ENCODE data around the gene OSBP2. TPM values are rescaled to one million over a fixed set of nuclear protein-coding genes. Genes with fewer than 3 reads are reported as not detected.

The OSBP2 gene
- polyA plus RNA-seq, 1 donor (not counting 4 experiments of a cell fraction or from before 2014, with no cell fraction given), result 3.0 TPM

- Histone ChIP-seq H3K27me3 (ENCODE audit: control insufficient read depth, extremely low read depth, insufficient read depth, low read length) (no peaks in the 10 kb centered on the region), H3K36me3 (ENCODE audit: control insufficient read depth in 2 of 2, extremely low read depth in 1 of 2, insufficient read depth in 2 of 2, low read length in 2 of 2) (peaks cover 0 to 15% of the 10 kb centered on the region in 2 experiments), H3K9ac (ENCODE audit: control insufficient read depth, extremely low read depth, insufficient read depth, low read length) (no peak overlapping the region), H4K20me1 (ENCODE audit: control insufficient read depth, extremely low read depth, insufficient read depth, low read length) (no peaks in the 10 kb centered on the region), H3K9me1 (ENCODE audit: control insufficient read depth, extremely low read depth, insufficient read depth, low read length) (no peaks in the 10 kb centered on the region), H2AFZ (ENCODE audit: control insufficient read depth, low read length) (no peak overlapping the region), H3K4me2 (ENCODE audit: control insufficient read depth, extremely low read depth, insufficient read depth, low read depth, low read length) (no peak overlapping the region), H3K4me3 (ENCODE audit: control insufficient read depth in 2 of 3, extremely low read depth in 1 of 3, insufficient read depth in 2 of 3, low read depth in 1 of 3, low read length in 3 of 3) (no peak overlapping the region), H3K4me1 (ENCODE audit: control insufficient read depth, extremely low read depth, insufficient read depth, low read length) (peaks cover 3% of the 10 kb centered on the region), H3K9me3 (ENCODE audit: control insufficient read depth, low read depth, low read length) (no peaks in the 10 kb centered on the region), H3K79me2 (ENCODE audit: control insufficient read depth, insufficient read depth, low read length) (no peaks in the 10 kb centered on the region), H3K27ac (ENCODE audit: control insufficient read depth, insufficient read depth, low read length) (no peak overlapping the region)
- dilution Hi-C loops (cut with MboI; ENCODE audit: extremely low pct_ligation_motif_present, low sequenced_read_pairs), result no loop called here
- no peak for DNase-seq (ENCODE audit: low read depth, low spot score)
- TF ChIP-seq EZH2 (IDR thresholded peaks at IDR 0.05; ENCODE audit: low read length) (no peak), CTCF (optimal IDR thresholded peaks at IDR 0.05 in 1 of 3, IDR thresholded peaks at IDR 0.05 in 1 of 3, conservative IDR thresholded peaks at IDR 0.05 in 1 of 3; ENCODE audit: extremely low read depth in 1 of 3, insufficient read depth in 2 of 3, low read length in 3 of 3) (no peak)
- FAIRE-seq, result no peak
Measured at GRCh38 chr22:30873661-30874060, 179.0 kb downstream of the OSBP2 start.

GRCh38 chr22:30874431-30875370 lies 180.0 kb downstream of the OSBP2 start:
- DNase-seq (ENCODE audit: low read depth, low spot score) (no peak), FAIRE-seq (no peak)
- dilution Hi-C loops (cut with MboI; ENCODE audit: extremely low pct_ligation_motif_present, low sequenced_read_pairs), result no loop called here
- H3K4me3 ChIP-seq (ENCODE audit: control insufficient read depth in 2 of 3, extremely low read depth in 1 of 3, insufficient read depth in 2 of 3, low read depth in 1 of 3, low read length in 3 of 3), result no peak overlapping the region
- no peaks in the 10 kb centered on the region for H3K79me2 ChIP-seq (ENCODE audit: control insufficient read depth, insufficient read depth, low read length)
- no peak overlapping the region for H3K27ac ChIP-seq (ENCODE audit: control insufficient read depth, insufficient read depth, low read length)
- no peaks in the 10 kb centered on the region for H4K20me1 ChIP-seq (ENCODE audit: control insufficient read depth, extremely low read depth, insufficient read depth, low read length)
- TF ChIP-seq EZH2 (IDR thresholded peaks at IDR 0.05; ENCODE audit: low read length) (no peak), CTCF (optimal IDR thresholded peaks at IDR 0.05 in 1 of 3, IDR thresholded peaks at IDR 0.05 in 1 of 3, conservative IDR thresholded peaks at IDR 0.05 in 1 of 3; ENCODE audit: extremely low read depth in 1 of 3, insufficient read depth in 2 of 3, low read length in 3 of 3) (no peak)
- H3K9me3 ChIP-seq (ENCODE audit: control insufficient read depth, low read depth, low read length), result no peaks in the 10 kb centered on the region
- H2AFZ ChIP-seq (ENCODE audit: control insufficient read depth, low read length), result no peak overlapping the region
- no peak overlapping the region for H3K9ac ChIP-seq (ENCODE audit: control insufficient read depth, extremely low read depth, insufficient read depth, low read length)
- H3K4me1 ChIP-seq (ENCODE audit: control insufficient read depth, extremely low read depth, insufficient read depth, low read length), result peaks cover 3% of the 10 kb centered on the region
- peaks cover 0 to 15% of the 10 kb centered on the region in 2 experiments for H3K36me3 ChIP-seq (ENCODE audit: control insufficient read depth in 2 of 2, extremely low read depth in 1 of 2, insufficient read depth in 2 of 2, low read length in 2 of 2)
- no peaks in the 10 kb centered on the region for H3K9me1 ChIP-seq (ENCODE audit: control insufficient read depth, extremely low read depth, insufficient read depth, low read length)
- H3K27me3 ChIP-seq (ENCODE audit: control insufficient read depth, extremely low read depth, insufficient read depth, low read length), result no peaks in the 10 kb centered on the region
- H3K4me2 ChIP-seq (ENCODE audit: control insufficient read depth, extremely low read depth, insufficient read depth, low read depth, low read length), result no peak overlapping the region

All from keratinocyte (primary cell).